H9 (cell line): Measurements from ENCODE around the gene PLD5. TPM values are rescaled to one million over a fixed set of nuclear protein-coding genes. Genes with fewer than 3 reads are reported as not detected.

Source experiments
- DNase-seq: peaks from one replicate; pipeline ENCODE4 v3.0.0-alpha.2; 2017
- H2AFZ ChIP-seq: one replicate; pipeline ENCODE4 v1.6.1; 2013; ENCODE audit warnings: mild to moderate bottlenecking, low read length, control low read depth, moderate library complexity
- H2AK5ac ChIP-seq: 2 replicates; pipeline ENCODE4 v1.6.1; 2013; ENCODE audit warnings: low read length, control low read depth, mixed read lengths; ENCODE audit not compliant: insufficient read length
- H2BK120ac ChIP-seq: one replicate; pipeline ENCODE4 v1.6.1; 2013; ENCODE audit warnings: low read depth, mild to moderate bottlenecking, low read length, control low read depth, inconsistent platforms; ENCODE audit not compliant: poor library complexity, severe bottlenecking
- H2BK12ac ChIP-seq: 2 replicates; pipeline ENCODE4 v1.6.1; 2013; ENCODE audit warnings: low read length, control low read depth, mixed read lengths, low read depth; ENCODE audit not compliant: insufficient read length
- H2BK15ac ChIP-seq: 2 replicates; pipeline ENCODE4 v1.6.1; 2013; ENCODE audit warnings: low read depth, low read length, control low read depth
- H2BK20ac ChIP-seq: one replicate; pipeline ENCODE4 v1.6.1; 2013; ENCODE audit warnings: low read depth, mild to moderate bottlenecking, low read length, control low read depth, inconsistent platforms; ENCODE audit not compliant: poor library complexity, severe bottlenecking
- H2BK5ac ChIP-seq: 2 replicates; pipeline ENCODE4 v1.6.1; 2013; ENCODE audit warnings: low read length, control low read depth, mixed read lengths; ENCODE audit not compliant: insufficient read length
- H3K14ac ChIP-seq: 2 replicates; pipeline ENCODE4 v1.6.1; 2013; ENCODE audit warnings: low read length, control low read depth; ENCODE audit not compliant: insufficient read depth
- H3K18ac ChIP-seq: 2 replicates; pipeline ENCODE4 v1.6.1; 2013; ENCODE audit warnings: low read depth, mild to moderate bottlenecking, mixed read lengths, low read length, control low read depth; ENCODE audit not compliant: insufficient read length
- H3K23ac ChIP-seq: 2 replicates; pipeline ENCODE4 v1.6.1; 2013; ENCODE audit warnings: low read length, control low read depth, mixed read lengths, low read depth; ENCODE audit not compliant: insufficient read length
- H3K23me2 ChIP-seq: 2 replicates; pipeline ENCODE4 v1.6.1; 2013; ENCODE audit warnings: low read depth, mild to moderate bottlenecking, mixed read lengths, low read length, control low read depth; ENCODE audit not compliant: insufficient read length, poor library complexity, severe bottlenecking
- H3K27ac ChIP-seq: 2 replicates; pipeline ENCODE4 v1.5.1; 2013; ENCODE audit warnings: low read length, control low read depth, mixed read lengths, low read depth; ENCODE audit not compliant: insufficient read length
- H3K27me3 ChIP-seq: 2 replicates; pipeline ENCODE4 v1.6.1; 2013; ENCODE audit warnings: low read length, control low read depth, inconsistent platforms; ENCODE audit not compliant: insufficient read depth
- H3K4ac ChIP-seq: 2 replicates; pipeline ENCODE4 v1.6.1; 2013; ENCODE audit warnings: low read depth, mild to moderate bottlenecking, control low read depth, inconsistent platforms, low read length, moderate library complexity
- H3K4me1 ChIP-seq: 2 replicates; pipeline ENCODE4 v1.6.1; 2013; ENCODE audit warnings: low read length, control low read depth, inconsistent platforms; ENCODE audit not compliant: insufficient read depth
- H3K4me2 ChIP-seq: 2 replicates; pipeline ENCODE4 v1.6.1; 2013; ENCODE audit warnings: low read length, control low read depth, mixed read lengths; ENCODE audit not compliant: insufficient read length, insufficient read depth
- H3K56ac ChIP-seq: 2 replicates; pipeline ENCODE4 v1.6.1; 2013; ENCODE audit warnings: low read depth, mild to moderate bottlenecking, mixed read lengths, low read length, control low read depth; ENCODE audit not compliant: insufficient read length
- H3K79me1 ChIP-seq: 2 replicates; pipeline ENCODE4 v1.6.1; 2013; ENCODE audit warnings: low read depth, mild to moderate bottlenecking, moderate library complexity, low read length, control low read depth, inconsistent platforms; ENCODE audit not compliant: insufficient read depth, poor library complexity, severe bottlenecking
- H3K79me2 ChIP-seq: 2 replicates; pipeline ENCODE4 v1.6.1; 2013; ENCODE audit warnings: low read length, control low read depth, inconsistent platforms; ENCODE audit not compliant: insufficient read depth
- H3K9ac ChIP-seq: 2 replicates; pipeline ENCODE4 v1.6.1; 2013; ENCODE audit warnings: low read length, control low read depth, mixed read lengths; ENCODE audit not compliant: insufficient read length; ENCODE audit errors: extremely low read depth
- H3K9me3 ChIP-seq: one replicate; pipeline ENCODE4 v1.6.1; 2013; ENCODE audit warnings: low read depth, low read length, inconsistent platforms; ENCODE audit not compliant: control insufficient read depth
- H3T11ph ChIP-seq: one replicate; pipeline ENCODE4 v1.6.1; 2013; ENCODE audit warnings: mild to moderate bottlenecking, low read length, control low read depth, inconsistent platforms
- H4K20me1 ChIP-seq: one replicate; pipeline ENCODE4 v1.6.1; 2013; ENCODE audit not compliant: control insufficient read depth, insufficient read length, insufficient read depth
- H4K5ac ChIP-seq: 2 replicates; pipeline ENCODE4 v1.6.1; 2013; ENCODE audit warnings: low read depth, mild to moderate bottlenecking, mixed read lengths, low read length, control low read depth; ENCODE audit not compliant: insufficient read length
- H4K8ac ChIP-seq: replicated peaks from 2 replicates; pipeline ENCODE4 v1.6.1; 2013; ENCODE audit warnings: low read length, control low read depth, mixed read lengths, low read depth; ENCODE audit not compliant: insufficient read length
- H4K91ac ChIP-seq: 2 replicates; pipeline ENCODE4 v1.6.1; 2013; ENCODE audit warnings: low read depth, mild to moderate bottlenecking, moderate library complexity, mixed read lengths, low read length, control low read depth; ENCODE audit not compliant: insufficient read length
- H3K27ac Mint-ChIP-seq, 3 experiments: 2 replicates in 2 of 3; 3 replicates in 1 of 3; pipeline ENCODE4 v1.8.0; 2020 to 2021; ENCODE audit warnings: mixed read lengths in 3 of 3, mild to moderate bottlenecking in 1 of 3, moderate library complexity in 1 of 3
- H3K27me3 Mint-ChIP-seq: 2 replicates; pipeline ENCODE4 v1.8.0; 2021; ENCODE audit warnings: low read depth, mild to moderate bottlenecking, moderate library complexity, mixed read lengths
- H3K36me3 Mint-ChIP-seq, 3 experiments: 2 replicates in 2 of 3; 3 replicates in 1 of 3; pipeline ENCODE4 v1.8.0; 2020 to 2021; ENCODE audit warnings: low read depth in 3 of 3, mixed read lengths in 3 of 3; ENCODE audit not compliant: insufficient read depth in 1 of 3
- H3K4me1 Mint-ChIP-seq, 2 experiments: 2 replicates each; pipeline ENCODE4 v1.8.0; 2020; ENCODE audit warnings: mixed read lengths in 2 of 2
- H3K4me3 Mint-ChIP-seq, 2 experiments: 2 replicates in 1 of 2; 3 replicates in 1 of 2; pipeline ENCODE4 v1.8.0; 2020 to 2021; ENCODE audit warnings: mild to moderate bottlenecking in 2 of 2, mixed read lengths in 2 of 2, moderate library complexity in 1 of 2
- H3K9me3 Mint-ChIP-seq, 2 experiments: 2 replicates in 1 of 2; 3 replicates in 1 of 2; pipeline ENCODE4 v1.8.0; 2020; ENCODE audit warnings: mild to moderate bottlenecking in 2 of 2, mixed read lengths in 2 of 2, moderate library complexity in 1 of 2
- CTCF ChIP-seq: fragments of 200-600 bp; sonication (generic); conservative IDR thresholded peaks from 3 replicates; pipeline ENCODE4 v1.8.0; 2021; ENCODE audit warnings: antibody characterized with exemption, mild to moderate bottlenecking
- WGBS: extraction: QIAGEN DNeasy Blood & Tissue Kit; methylation state at CpG from one replicate; pipeline ENCODE4 v1.1.7; 2013; ENCODE audit warnings: missing lambda C conversion rate, low lambda C conversion rate, mixed read lengths; ENCODE audit not compliant: insufficient read length; ENCODE audit errors: extremely low coverage; 5-methylcytosine and 5-hydroxymethylcytosine counted together
- total RNA-seq: library from RNA; stranded (reverse); gene quantifications from 2 replicates; pipeline ENCODE4 v1.2.1, GENCODE V29; 2021

PLD5 gene
- total RNA-seq, 1 experiment from 2014 or later, result 5.2 TPM

- Histone ChIP-seq H3K56ac (no peak overlapping the region), H3K23ac (no peak overlapping the region), H3K9ac (no peak overlapping the region), H4K20me1 (no peaks in the 10 kb centered on the region), H3T11ph (no peak overlapping the region), H3K27ac (no peak overlapping the region), H3K18ac (no peak overlapping the region), H2BK12ac (no peak overlapping the region), H2BK5ac (no peak overlapping the region), H3K14ac (no peak overlapping the region), H4K91ac (no peak overlapping the region), H2AFZ (no peak overlapping the region), H3K4me2 (no peak overlapping the region), H2BK120ac (no peak overlapping the region), H4K5ac (no peak overlapping the region), H4K8ac (no peak overlapping the region), H2AK5ac (no peak overlapping the region), H3K4me1 (peaks cover 4% of the 10 kb centered on the region; the same call in 1 of the 2 replicates), H3K23me2 (no peaks in the 10 kb centered on the region), H3K79me2 (no peaks in the 10 kb centered on the region), H3K79me1 (no peaks in the 10 kb centered on the region), H2BK15ac (no peak overlapping the region), H3K4ac (no peak overlapping the region), H2BK20ac (no peak overlapping the region), H3K9me3 (no peaks in the 10 kb centered on the region), H3K27me3 (no peaks in the 10 kb centered on the region)
- Mint-ChIP-seq H3K9me3 (0 out of 5 replicates have a peak, but pooled peaks cover 0 to 3% of the 10 kb centered on the region in 2 experiments), H3K36me3 (peaks cover 0 to 2% (median 0%) of the 10 kb centered on the region in 3 experiments; a peak in 3 of 7 replicates), H3K4me3 (no peak overlapping the region), H3K4me1 (peaks cover 46 to 49% of the 10 kb centered on the region in 2 experiments), H3K27me3 (no peaks in the 10 kb centered on the region; the same call in 1 of the 2 replicates), H3K27ac (peak overlapping the region in 2 of 3 experiments; percentile 57 to 68; a peak in 3 of 7 replicates)
- no peak for DNase-seq
- no CpG with 5 or more reads among the region's 7 CpGs for WGBS
- no peak for TF ChIP-seq CTCF
Measured at GRCh38 chr1:242055749-242056320, 468.7 kb downstream of the PLD5 start.
